Right renal pelvis (tissue), 4 donors: ENCODE measurements around the gene PDE2A. TPM values are rescaled to one million over a fixed set of nuclear protein-coding genes. Genes with fewer than 3 reads are reported as not detected.

Experiments
- DNase-seq, 4 donors: peaks; one replicate each; pipeline ENCODE4 v3.0.0-alpha.2; 2013; ENCODE audit warnings: low read depth in 4 of 4, low spot score in 3 of 4, missing footprints in 1 of 4
- polyA plus RNA-seq, 4 donors: library from polyadenylated mRNA; unstranded; fragments of 120-200 nt; gene quantifications; one replicate each; pipeline ENCODE4 v1.2.1, GENCODE V29; 2013; ENCODE audit not compliant: insufficient read length in 4 of 4

The PDE2A gene
- polyA plus RNA-seq, 4 donors = 15.1 to 16.2 (median 15.9) TPM

- DNase-seq = no peak
These were observed 53.1 kb downstream of the PDE2A start for GRCh38 chr11:72621008-72621610.

- no peak for DNase-seq
These were observed 55.4 kb downstream of the PDE2A start for GRCh38 chr11:72618803-72619202.

- DNase-seq = peak in 3 of 4 donors; percentile 29 to 35 (median 33)
These were observed 57.0 kb downstream of the PDE2A start for GRCh38 chr11:72617080-72617762.

GRCh38 chr11:72616655-72617054, 57.6 kb downstream of the PDE2A start:
- DNase-seq = no peak

- no peak for DNase-seq
These were observed 58.9 kb downstream of the PDE2A start for GRCh38 chr11:72615329-72615728.

- no peak for DNase-seq
These were observed 59.8 kb downstream of the PDE2A start for GRCh38 chr11:72614381-72614780.

GRCh38 chr11:72613977-72614376, 60.2 kb downstream of the PDE2A start:
- DNase-seq = no peak

GRCh38 chr11:72613450-72613849, 60.8 kb downstream of the PDE2A start:
- no peak for DNase-seq

- no peak for DNase-seq
These were observed 64.7 kb downstream of the PDE2A start for GRCh38 chr11:72609476-72609875.

GRCh38 chr11:72609045-72609444, 65.2 kb downstream of the PDE2A start:
- DNase-seq = no peak

GRCh38 chr11:72607496-72607895, 66.7 kb downstream of the PDE2A start:
- DNase-seq = no peak

GRCh38 chr11:72606748-72607468, 67.3 kb downstream of the PDE2A start:
- DNase-seq = no peak

- DNase-seq = no peak
These were observed 68.1 kb downstream of the PDE2A start for GRCh38 chr11:72605973-72606747.

GRCh38 chr11:72604256-72604655, 70.0 kb downstream of the PDE2A start:
- DNase-seq = no peak

- no peak for DNase-seq
These were observed 71.8 kb downstream of the PDE2A start for GRCh38 chr11:72602250-72602904.

GRCh38 chr11:72600557-72600956, 73.7 kb downstream of the PDE2A start:
- DNase-seq = no peak

- no peak for DNase-seq
These were observed 74.7 kb downstream of the PDE2A start for GRCh38 chr11:72599325-72600117.

GRCh38 chr11:72598906-72599305, 75.3 kb downstream of the PDE2A start:
- DNase-seq = no peak

GRCh38 chr11:72598466-72598865, 75.8 kb downstream of the PDE2A start:
- no peak for DNase-seq

- no peak for DNase-seq
These were observed 76.5 kb downstream of the PDE2A start for GRCh38 chr11:72597721-72598120.
